ENCODE measurements around the gene NPHP3.
"Not testable (repeated sequence)": the region's sequence is repeated elsewhere in the genome, so short reads cannot be mapped to it uniquely, and the experiment has no call there.

Gene NPHP3

GRCh38 chr3:132643366-132643765, 78.8 kb downstream of the NPHP3 start:
- DNase-seq (ENCODE audit: low spot score), result no peak

- DNase-seq (ENCODE audit: low spot score), result no peak
These were observed 79.7 kb downstream of the NPHP3 start for GRCh38 chr3:132642539-132642847.

GRCh38 chr3:132641837-132642538, 80.2 kb downstream of the NPHP3 start:
- DNase-seq (ENCODE audit: low spot score), result peak; percentile 73

GRCh38 chr3:132641427-132641826, 80.8 kb downstream of the NPHP3 start:
- DNase-seq (ENCODE audit: low spot score), result not testable (repeated sequence)

GRCh38 chr3:132638706-132639105, 83.5 kb downstream of the NPHP3 start:
- no peak for DNase-seq (ENCODE audit: low spot score)

DNA sequence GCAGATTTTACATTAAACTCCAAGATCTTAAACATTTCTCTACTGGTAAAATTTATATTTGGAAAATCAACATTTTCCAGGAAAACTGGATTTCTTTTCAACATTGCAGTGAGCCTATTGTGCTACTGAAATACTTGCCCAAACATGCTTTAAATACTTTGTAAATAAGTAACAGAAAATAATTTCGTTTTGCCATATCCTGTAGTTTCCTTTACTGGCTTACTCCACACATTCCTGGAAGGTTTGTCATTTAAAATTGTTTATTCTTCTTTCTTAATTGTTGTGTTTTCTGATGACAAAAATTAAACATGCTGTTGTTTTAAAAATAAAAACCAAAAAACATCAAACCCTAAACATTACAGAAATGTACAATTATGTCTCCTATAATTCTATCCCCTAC, 84.6 kb downstream of the NPHP3 start:
- DNase-seq (ENCODE audit: low spot score), result peak; percentile 64

DNA sequence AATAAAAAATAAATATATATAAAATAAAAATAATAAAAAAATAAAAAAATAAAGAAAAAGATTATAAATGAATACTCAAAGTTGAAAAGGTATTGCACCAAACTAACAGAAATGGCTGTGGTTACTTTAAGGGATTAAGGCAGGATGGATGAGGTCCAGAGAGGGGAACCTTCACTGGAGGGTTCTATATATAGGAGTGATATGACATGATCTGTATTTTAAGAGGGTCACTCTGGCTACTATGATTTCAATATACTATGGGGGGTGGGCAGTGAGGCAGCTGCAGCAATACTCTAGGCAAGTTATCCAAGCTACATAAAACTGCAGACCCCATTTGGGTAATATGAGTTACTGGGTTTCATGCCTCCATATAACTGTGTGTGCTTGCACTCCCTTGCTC, 87.2 kb downstream of the NPHP3 start:
- DNase-seq (ENCODE audit: low spot score), result no peak
